GM23248 (cell line): ENCODE data around the gene FARS2. TPM values are rescaled to one million over a fixed set of nuclear protein-coding genes. Genes with fewer than 3 reads are reported as not detected.
A peak's percentile ranks its signal among the peaks of the same experiment; 100 is the strongest.

Source experiments
- DNase-seq: peaks from one replicate; pipeline ENCODE4 v3.0.0-alpha.2; 2015
- H2AFZ ChIP-seq: fragments of 200-600 bp; sonication (generic); 2 replicates; pipeline ENCODE4 v1.6.1; 2016; ENCODE audit warnings: antibody characterized with exemption
- H3F3A ChIP-seq: fragments of 200-600 bp; sonication (generic); 2 replicates; pipeline ENCODE4 v1.6.1; 2016; ENCODE audit warnings: mild to moderate bottlenecking, antibody characterized with exemption, mixed run types; ENCODE audit not compliant: insufficient read depth
- H3K27ac ChIP-seq: fragments of 200-600 bp; sonication (generic); 2 replicates; pipeline ENCODE4 v1.5.1; 2016; ENCODE audit warnings: mild to moderate bottlenecking
- H3K27me3 ChIP-seq: fragments of 200-600 bp; sonication (generic); replicated peaks from 2 replicates; pipeline ENCODE4 v1.6.1; 2016; ENCODE audit warnings: mild to moderate bottlenecking; ENCODE audit not compliant: insufficient read depth
- H3K36me3 ChIP-seq: fragments of 200-600 bp; sonication (generic); 2 replicates; pipeline ENCODE4 v1.6.1; 2016; ENCODE audit warnings: low read depth, mild to moderate bottlenecking
- H3K4me1 ChIP-seq: fragments of 200-600 bp; sonication (generic); 2 replicates; pipeline ENCODE4 v1.6.1; 2016; ENCODE audit warnings: mild to moderate bottlenecking; ENCODE audit not compliant: insufficient read depth
- H3K4me2 ChIP-seq: fragments of 200-600 bp; sonication (generic); one replicate; pipeline ENCODE4 v1.6.1; 2016; ENCODE audit warnings: mild to moderate bottlenecking; ENCODE audit not compliant: unreplicated experiment
- H3K4me3 ChIP-seq: fragments of 200-600 bp; sonication (generic); 2 replicates; pipeline ENCODE4 v1.5.1; 2016; ENCODE audit warnings: mild to moderate bottlenecking
- H3K79me2 ChIP-seq: fragments of 200-600 bp; sonication (generic); 2 replicates; pipeline ENCODE4 v1.6.1; 2016; ENCODE audit warnings: mild to moderate bottlenecking; ENCODE audit not compliant: insufficient read depth
- H3K9ac ChIP-seq: fragments of 200-600 bp; sonication (generic); 2 replicates; pipeline ENCODE4 v1.6.1; 2016; ENCODE audit warnings: mild to moderate bottlenecking
- H3K9me2 ChIP-seq: fragments of 200-600 bp; sonication (generic); 2 replicates; pipeline ENCODE4 v1.6.1; 2016; ENCODE audit warnings: mixed run types, mild to moderate bottlenecking, moderate library complexity; ENCODE audit not compliant: insufficient read depth
- H3K9me3 ChIP-seq: fragments of 200-600 bp; sonication (generic); one replicate; pipeline ENCODE4 v1.6.1; 2017; ENCODE audit warnings: low read depth
- H4K20me1 ChIP-seq: fragments of 200-600 bp; sonication (generic); 2 replicates; pipeline ENCODE4 v1.6.0; 2016; ENCODE audit not compliant: insufficient read depth
- EZH2 ChIP-seq: fragments of 200-600 bp; sonication (generic); IDR thresholded peaks from 2 replicates; pipeline ENCODE4 v1.6.1; 2018; ENCODE audit warnings: antibody characterized with exemption, mild to moderate bottlenecking; ENCODE audit not compliant: insufficient read depth, poor library complexity, severe bottlenecking
- EZH2phosphoT487 ChIP-seq: fragments of 200-600 bp; sonication (generic); IDR thresholded peaks from 2 replicates; pipeline ENCODE4 v1.6.1; 2018; ENCODE audit warnings: antibody characterized with exemption, moderate library complexity, mild to moderate bottlenecking, low read depth; ENCODE audit not compliant: insufficient read depth
- WGBS, 2 experiments: methylation state at CpG; one replicate each; pipeline ENCODE4 v1.1.6; 2015 to 2017; ENCODE audit warnings: low lambda C conversion rate in 2 of 2, low coverage in 1 of 2; ENCODE audit errors: missing lambda C conversion rate in 2 of 2; 5-methylcytosine and 5-hydroxymethylcytosine counted together
- in situ Hi-C: fragments of 300-500 bp; cut with MboI; formaldehyde crosslinking; loops from 2 replicates; pipeline ENCODE4 v1.15.0; 2020
- polyA plus RNA-seq: library from polyadenylated mRNA; unstranded; fragments of >200 nt; fragmentation: Nextera tagmentation; extraction: Ambion mirVana; gene quantifications from 2 replicates; pipeline ENCODE4 v1.2.1, GENCODE V29; 2016
- total RNA-seq: library from RNA; depleted of rRNA; stranded (reverse); fragments of >200 nt; shearing (Covaris generic); gene quantifications from 2 replicates; pipeline ENCODE4 v1.2.3, GENCODE V29; 2014

The FARS2 gene
- total and polyA plus RNA-seq, 2 experiments from 2014 or later, result 15.1 to 16.5 TPM

DNA sequence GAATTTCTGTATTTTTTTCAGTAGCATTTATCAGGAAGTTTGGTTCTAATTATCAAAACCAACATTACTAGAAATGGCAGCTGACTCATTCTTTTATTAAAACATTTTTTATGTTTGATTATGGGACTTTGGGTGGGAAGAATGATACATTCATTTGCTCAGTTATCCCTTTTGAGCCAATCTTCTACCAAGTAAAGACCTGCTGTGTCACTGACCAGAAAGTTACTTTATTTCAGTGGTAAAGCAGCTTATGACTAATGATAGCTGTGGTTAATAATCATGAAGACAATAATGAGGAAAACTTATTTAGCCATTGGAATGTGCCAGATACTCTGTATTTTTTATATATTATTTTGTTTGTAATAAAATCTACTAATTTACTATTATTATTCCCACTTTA, 142.3 kb downstream of the FARS2 start:
- TF ChIP-seq EZH2phosphoT487, result no peak
- TF ChIP-seq EZH2, result no peak
- H3K4me2 ChIP-seq, result no peak overlapping the region
- no peak overlapping the region for H3K4me3 ChIP-seq
- peak overlapping the region; percentile 27; the same call in 1 of the 2 replicates for H3K9ac ChIP-seq
- no peaks in the 10 kb centered on the region for H3K9me3 ChIP-seq
- H3K4me1 ChIP-seq, result peaks cover 9% of the 10 kb centered on the region
- peak; percentile 64 for DNase-seq
- H3K27me3 ChIP-seq, result no peaks in the 10 kb centered on the region
- no peaks in the 10 kb centered on the region for H3K36me3 ChIP-seq
- no peaks in the 10 kb centered on the region for H4K20me1 ChIP-seq
- H3K9me2 ChIP-seq, result no peaks in the 10 kb centered on the region
- in situ Hi-C loops, result no loop called here
- H2AFZ ChIP-seq, result no peak overlapping the region
- H3F3A ChIP-seq, result peaks cover 9% of the 10 kb centered on the region; the same call in 1 of the 2 replicates
- H3K79me2 ChIP-seq, result peaks cover 12% of the 10 kb centered on the region; the same call in 1 of the 2 replicates
- peak overlapping the region; percentile 40 for H3K27ac ChIP-seq

DNA sequence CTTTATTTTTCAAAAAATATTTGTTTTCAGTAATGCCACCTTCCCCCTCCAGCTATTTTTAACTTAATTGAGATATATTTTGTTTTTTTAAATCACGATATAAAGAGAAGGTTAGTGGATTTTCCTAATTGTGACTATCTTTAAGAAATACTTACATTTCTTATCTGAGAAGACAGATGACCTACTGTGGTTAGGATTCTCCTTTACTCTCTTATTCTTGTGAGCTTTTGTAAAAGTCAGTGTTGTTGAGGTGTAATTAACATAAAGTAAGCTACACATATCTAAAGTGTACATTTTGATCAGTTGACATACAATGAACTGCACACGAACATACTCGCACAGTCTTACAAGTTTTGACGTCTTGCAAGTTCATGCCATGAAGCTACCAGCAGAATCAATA, 144.7 kb downstream of the FARS2 start:
- no peaks in the 10 kb centered on the region for H3K36me3 ChIP-seq
- H3K9me3 ChIP-seq, result no peaks in the 10 kb centered on the region
- H3K27me3 ChIP-seq, result no peaks in the 10 kb centered on the region
- TF ChIP-seq EZH2, result no peak
- TF ChIP-seq EZH2phosphoT487, result no peak
- H2AFZ ChIP-seq, result no peak overlapping the region
- H3K4me1 ChIP-seq, result peaks cover 9% of the 10 kb centered on the region
- H3K4me2 ChIP-seq, result no peak overlapping the region
- 95 to 99% methylated on average over 4 of the region's 4 CpGs for WGBS, 2 experiments
- in situ Hi-C loops, result no loop called here
- H3K79me2 ChIP-seq, result peaks cover 12% of the 10 kb centered on the region; the same call in 1 of the 2 replicates
- H3K9me2 ChIP-seq, result no peaks in the 10 kb centered on the region
- H3K4me3 ChIP-seq, result no peak overlapping the region
- peaks cover 9% of the 10 kb centered on the region; the same call in 1 of the 2 replicates for H3F3A ChIP-seq
- H4K20me1 ChIP-seq, result no peaks in the 10 kb centered on the region
- DNase-seq, result no peak
- H3K9ac ChIP-seq, result no peak overlapping the region
- no peak overlapping the region for H3K27ac ChIP-seq

DNA sequence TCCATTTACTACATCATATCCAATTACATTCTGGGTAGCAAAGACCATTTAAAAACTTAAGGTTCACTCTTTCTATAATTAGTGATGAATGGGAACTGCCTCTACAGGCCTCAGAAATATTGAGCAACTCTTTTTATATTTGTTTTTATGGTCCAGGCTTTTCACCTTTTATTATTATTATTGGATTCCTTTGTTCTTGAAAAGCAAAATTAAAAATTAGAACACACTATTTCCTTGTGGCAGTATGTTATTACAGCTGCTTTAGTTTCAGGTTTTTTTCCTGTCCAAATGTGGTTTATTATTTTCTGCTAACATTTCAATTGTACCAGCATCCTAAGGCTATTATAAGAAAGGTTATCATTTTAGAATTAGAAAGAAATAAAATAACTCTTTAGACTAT, 150.1 kb downstream of the FARS2 start:
- no peak overlapping the region for H3K9ac ChIP-seq
- no peak for TF ChIP-seq EZH2
- TF ChIP-seq EZH2phosphoT487, result no peak
- DNase-seq, result no peak
- in situ Hi-C loops, result no loop called here
- H3K36me3 ChIP-seq, result no peaks in the 10 kb centered on the region
- H3K79me2 ChIP-seq, result no peaks in the 10 kb centered on the region
- no peaks in the 10 kb centered on the region for H4K20me1 ChIP-seq
- H3F3A ChIP-seq, result no peaks in the 10 kb centered on the region
- H3K4me2 ChIP-seq, result no peak overlapping the region
- no peaks in the 10 kb centered on the region for H3K4me1 ChIP-seq
- no peak overlapping the region for H2AFZ ChIP-seq
- H3K9me3 ChIP-seq, result no peaks in the 10 kb centered on the region
- no peak overlapping the region for H3K4me3 ChIP-seq
- H3K27me3 ChIP-seq, result no peaks in the 10 kb centered on the region
- no peak overlapping the region for H3K27ac ChIP-seq
- H3K9me2 ChIP-seq, result no peaks in the 10 kb centered on the region

DNA sequence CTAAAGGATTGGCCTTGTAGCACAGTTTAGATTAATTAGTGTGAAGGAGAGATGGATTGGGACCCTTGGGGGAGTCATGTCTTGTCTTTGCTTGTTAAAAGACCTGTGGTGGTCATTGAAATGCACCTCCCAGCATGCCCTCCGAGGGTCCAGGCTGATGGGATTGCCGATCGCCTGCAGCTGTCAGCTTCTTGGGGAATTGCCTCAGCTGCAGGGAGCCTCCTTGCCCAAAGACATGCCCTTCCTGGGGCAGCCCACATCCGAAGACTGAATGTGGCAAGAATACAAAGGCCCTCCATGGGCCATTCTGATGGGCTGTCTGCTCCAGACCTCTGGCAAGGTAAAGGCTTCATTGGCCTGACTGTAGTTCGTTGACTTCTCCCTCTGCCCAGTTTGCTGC, 150.7 kb downstream of the FARS2 start:
- Histone ChIP-seq H3K27ac (no peak overlapping the region), H3K79me2 (no peaks in the 10 kb centered on the region), H3K9me3 (no peaks in the 10 kb centered on the region), H3K4me3 (no peak overlapping the region), H4K20me1 (no peaks in the 10 kb centered on the region), H3K4me2 (no peak overlapping the region), H3K9ac (no peak overlapping the region), H3K9me2 (no peaks in the 10 kb centered on the region), H3K27me3 (no peaks in the 10 kb centered on the region), H2AFZ (no peak overlapping the region), H3F3A (no peaks in the 10 kb centered on the region), H3K36me3 (no peaks in the 10 kb centered on the region), H3K4me1 (no peaks in the 10 kb centered on the region)
- no peak for TF ChIP-seq EZH2
- TF ChIP-seq EZH2phosphoT487, result no peak
- 85 to 87% methylated on average over 5 of the region's 5 CpGs for WGBS, 2 experiments
- no peak for DNase-seq
- in situ Hi-C loops, result no loop called here

DNA sequence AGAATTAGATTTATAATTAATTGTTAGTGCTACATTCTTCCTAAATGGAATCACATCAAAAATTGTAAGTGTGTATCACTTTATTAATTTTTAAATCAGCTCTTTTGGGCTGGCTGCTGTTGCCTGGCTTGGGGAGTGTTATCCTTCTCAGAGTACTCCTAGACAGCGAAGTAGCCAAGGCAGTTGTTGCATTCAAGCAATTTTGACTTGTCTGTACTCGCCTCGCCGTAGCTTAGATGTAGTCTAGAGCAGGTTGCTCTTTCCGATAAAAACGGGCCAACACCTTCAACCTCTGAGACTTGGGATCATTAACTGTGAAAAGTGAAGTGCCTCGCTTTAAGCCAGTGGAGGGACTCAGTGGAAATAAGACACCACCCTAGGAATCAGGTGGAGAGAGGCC, 151.3 kb downstream of the FARS2 start:
- H3K9me3 ChIP-seq, result no peaks in the 10 kb centered on the region
- in situ Hi-C loops, result no loop called here

More for the DNA sequence above, 151.3 kb downstream of the FARS2 start:
- 91 to 92% methylated on average over 7 of the region's 7 CpGs for WGBS, 2 experiments
- TF ChIP-seq EZH2, result no peak
- H2AFZ ChIP-seq, result no peak overlapping the region
- no peaks in the 10 kb centered on the region for H3K9me2 ChIP-seq
- no peaks in the 10 kb centered on the region for H3K4me1 ChIP-seq
- no peaks in the 10 kb centered on the region for H3K79me2 ChIP-seq
- H3K4me2 ChIP-seq, result no peak overlapping the region
- no peak overlapping the region for H3K4me3 ChIP-seq
- no peaks in the 10 kb centered on the region for H4K20me1 ChIP-seq
- H3K9ac ChIP-seq, result no peak overlapping the region
- no peak for DNase-seq
- H3K27me3 ChIP-seq, result no peaks in the 10 kb centered on the region
- no peaks in the 10 kb centered on the region for H3F3A ChIP-seq
- no peaks in the 10 kb centered on the region for H3K36me3 ChIP-seq
- H3K27ac ChIP-seq, result no peak overlapping the region
